Liver (tissue), 9 donors: ENCODE measurements around the gene KDM3A. TPM values are rescaled to one million over a fixed set of nuclear protein-coding genes. Genes with fewer than 3 reads are reported as not detected.

Source experiments
- DNase-seq: peaks from one replicate; pipeline ENCODE4 v3.0.0-alpha.2; 2017; ENCODE audit warnings: low spot score
- H3K27ac ChIP-seq, 2 donors: one replicate each; pipeline ENCODE4 v1.7.0; 2013; ENCODE audit warnings: inconsistent platforms in 2 of 2, low read length in 2 of 2, control low read depth in 1 of 2, low read depth in 1 of 2, mild to moderate bottlenecking in 1 of 2
- H3K27me3 ChIP-seq, 4 donors: one replicate each; pipeline versions ENCODE4 v1.6.1 to v1.7.0; 2013; ENCODE audit warnings: low read length in 3 of 4, inconsistent platforms in 1 of 4, mild to moderate bottlenecking in 1 of 4, moderate library complexity in 1 of 4; ENCODE audit not compliant: control insufficient read depth in 4 of 4, insufficient read depth in 4 of 4
- H3K36me3 ChIP-seq, 4 donors: one replicate each; pipeline versions ENCODE4 v1.6.1 to v1.7.0; 2013; ENCODE audit warnings: low read length in 3 of 4, mild to moderate bottlenecking in 3 of 4, low read depth in 1 of 4, moderate library complexity in 1 of 4; ENCODE audit not compliant: control insufficient read depth in 4 of 4, insufficient read depth in 3 of 4
- H3K4me1 ChIP-seq, 4 donors: one replicate each; pipeline versions ENCODE4 v1.6.1 to v1.7.0; 2013; ENCODE audit warnings: low read length in 3 of 4, mild to moderate bottlenecking in 3 of 4, moderate library complexity in 1 of 4; ENCODE audit not compliant: control insufficient read depth in 4 of 4, insufficient read depth in 4 of 4
- H3K4me3 ChIP-seq, 3 donors: one replicate each; pipeline versions ENCODE4 v1.6.1 to v1.7.0; 2013; ENCODE audit warnings: low read length in 3 of 3, control low read depth in 1 of 3, low read depth in 1 of 3, mild to moderate bottlenecking in 1 of 3
- H3K9ac ChIP-seq, 2 donors: one replicate each; pipeline ENCODE4 v1.7.0; 2013; ENCODE audit warnings: low read length in 2 of 2, mild to moderate bottlenecking in 2 of 2, moderate library complexity in 2 of 2, control low read depth in 1 of 2, low read depth in 1 of 2
- H3K9me3 ChIP-seq, 4 donors: one replicate each; pipeline versions ENCODE4 v1.6.1 to v1.7.0; 2013; ENCODE audit warnings: low read length in 3 of 4; ENCODE audit not compliant: control insufficient read depth in 4 of 4
- CTCF ChIP-seq: fragments of 150-350 bp; IDR thresholded peaks from 2 replicates; pipeline ENCODE4 v1.5.1; 2017; ENCODE audit warnings: improper control_type of control experiment, low read depth, low read length; ENCODE audit not compliant: missing input control
- EGR1 ChIP-seq, 2 donors: IDR thresholded peaks; 2 replicates each; pipeline ENCODE4 v1.6.1; 2016 to 2018; ENCODE audit warnings: antibody characterized with exemption in 2 of 2, low read depth in 2 of 2
- FOXA1 ChIP-seq: IDR thresholded peaks from 2 replicates; pipeline ENCODE4 v1.6.1; 2016; ENCODE audit warnings: antibody characterized with exemption
- JUND ChIP-seq, 2 donors: IDR thresholded peaks; 2 replicates each; pipeline ENCODE4 v1.6.1; 2016; ENCODE audit warnings: antibody characterized with exemption in 2 of 2
- NR2F2 ChIP-seq: IDR thresholded peaks from 2 replicates; pipeline ENCODE4 v1.6.1; 2016; ENCODE audit warnings: antibody characterized with exemption
- RAD21 ChIP-seq, 2 donors: IDR thresholded peaks; 2 replicates each; pipeline ENCODE4 v1.6.1; 2016; ENCODE audit warnings: antibody characterized with exemption in 2 of 2, mild to moderate bottlenecking in 2 of 2
- RXRA ChIP-seq, 2 donors: IDR thresholded peaks; 2 replicates each; pipeline ENCODE4 v1.6.1; 2017 to 2018; ENCODE audit warnings: antibody characterized with exemption in 2 of 2, mild to moderate bottlenecking in 1 of 2
- SP1 ChIP-seq: IDR thresholded peaks from 2 replicates; pipeline ENCODE4 v1.6.1; 2018; ENCODE audit warnings: antibody characterized with exemption, mild to moderate bottlenecking
- TAF1 ChIP-seq: conservative IDR thresholded peaks from 2 replicates; pipeline ENCODE4 v1.6.1; 2016; ENCODE audit warnings: antibody characterized with exemption, mild to moderate bottlenecking
- WGBS: extraction: QIAGEN DNeasy Blood & Tissue Kit; methylation state at CpG from one replicate; pipeline ENCODE4 v1.1.7; 2013; 5-methylcytosine and 5-hydroxymethylcytosine counted together
- polyA plus RNA-seq, 2 donors: library from polyadenylated mRNA; stranded (reverse) in 1 of 2; unstranded in 1 of 2; fragments of 200-250 nt in 1 of 2; fragments of >200 nt in 1 of 2; fragmentation: Nextera tagmentation in 1 of 2; extraction: Ambion mirVana in 1 of 2; gene quantifications; one replicate each; pipeline versions ENCODE4 v1.2.1 to v1.2.3, GENCODE V29; 2013 to 2015
- total RNA-seq, 2 donors: library from RNA; depleted of rRNA; stranded (reverse); fragments of >200 nt; gene quantifications; one replicate each; pipeline ENCODE4 v1.2.3, GENCODE V29; 2014
- TF ChIP-seq, protein P1 (sequence below): IDR thresholded peaks from 2 replicates; pipeline ENCODE4 v1.6.1; 2016; ENCODE audit warnings: antibody characterized with exemption
- TF ChIP-seq, protein P2 (sequence below): IDR thresholded peaks from 2 replicates; pipeline ENCODE4 v1.6.1; 2016; ENCODE audit warnings: antibody characterized with exemption
- TF ChIP-seq, protein P3 (sequence below): IDR thresholded peaks from 2 replicates; pipeline ENCODE4 v1.6.1; 2016; ENCODE audit warnings: antibody characterized with exemption
- donor health status: healthy.
- donor health status: healthy.
- donor health status: healthy.
- donor health status: healthy.
- donor health status: healthy.

Gene KDM3A
- total and polyA plus RNA-seq, 4 donors = 3.9 to 19.8 (median 8.3) TPM

DNA sequence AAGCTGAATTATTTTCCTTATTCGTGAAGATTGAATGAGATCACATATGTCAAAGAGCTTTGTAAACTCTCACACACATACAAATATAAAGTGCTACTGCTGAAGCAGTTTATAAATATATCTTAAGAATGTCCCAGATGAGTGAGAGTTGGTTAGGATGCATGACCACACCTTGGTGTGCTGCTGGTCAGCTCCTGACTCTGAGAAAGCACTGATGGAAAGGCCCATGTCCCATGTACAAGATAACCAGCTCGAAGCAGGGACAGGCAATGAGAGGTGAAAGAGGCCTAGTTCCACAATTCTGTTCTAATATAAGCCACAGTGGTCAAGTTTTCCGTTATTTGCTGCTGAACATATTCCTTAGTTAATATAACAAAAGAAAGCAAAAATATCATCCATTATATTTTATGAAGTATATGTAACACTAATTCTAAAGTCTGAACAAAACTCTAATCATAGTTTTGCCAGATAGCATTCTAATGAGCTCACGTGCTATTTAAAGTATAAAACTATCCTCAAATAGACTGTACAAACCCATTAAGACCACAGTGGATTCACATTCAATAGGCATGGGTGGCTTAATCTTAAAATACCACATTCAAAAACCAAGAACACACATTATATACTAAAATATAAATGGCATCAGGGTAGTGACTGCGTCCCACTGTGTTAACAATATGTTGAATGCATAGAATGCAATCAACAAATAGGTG lies 72.9 kb downstream of the KDM3A start:
- no peak overlapping the region for H3K9ac ChIP-seq
- H3K27me3 ChIP-seq = no peaks in the 10 kb centered on the region
- no peak for TF ChIP-seq SP1
- TF ChIP-seq, protein P1, sequence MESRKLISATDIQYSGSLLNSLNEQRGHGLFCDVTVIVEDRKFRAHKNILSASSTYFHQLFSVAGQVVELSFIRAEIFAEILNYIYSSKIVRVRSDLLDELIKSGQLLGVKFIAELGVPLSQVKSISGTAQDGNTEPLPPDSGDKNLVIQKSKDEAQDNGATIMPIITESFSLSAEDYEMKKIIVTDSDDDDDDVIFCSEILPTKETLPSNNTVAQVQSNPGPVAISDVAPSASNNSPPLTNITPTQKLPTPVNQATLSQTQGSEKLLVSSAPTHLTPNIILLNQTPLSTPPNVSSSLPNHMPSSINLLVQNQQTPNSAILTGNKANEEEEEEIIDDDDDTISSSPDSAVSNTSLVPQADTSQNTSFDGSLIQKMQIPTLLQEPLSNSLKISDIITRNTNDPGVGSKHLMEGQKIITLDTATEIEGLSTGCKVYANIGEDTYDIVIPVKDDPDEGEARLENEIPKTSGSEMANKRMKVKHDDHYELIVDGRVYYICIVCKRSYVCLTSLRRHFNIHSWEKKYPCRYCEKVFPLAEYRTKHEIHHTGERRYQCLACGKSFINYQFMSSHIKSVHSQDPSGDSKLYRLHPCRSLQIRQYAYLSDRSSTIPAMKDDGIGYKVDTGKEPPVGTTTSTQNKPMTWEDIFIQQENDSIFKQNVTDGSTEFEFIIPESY = no peak
- no peak for TF ChIP-seq CTCF
- TF ChIP-seq TAF1 = no peak
- TF ChIP-seq, protein P2, sequence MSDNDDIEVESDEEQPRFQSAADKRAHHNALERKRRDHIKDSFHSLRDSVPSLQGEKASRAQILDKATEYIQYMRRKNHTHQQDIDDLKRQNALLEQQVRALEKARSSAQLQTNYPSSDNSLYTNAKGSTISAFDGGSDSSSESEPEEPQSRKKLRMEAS = no peak
- TF ChIP-seq, protein P3, sequence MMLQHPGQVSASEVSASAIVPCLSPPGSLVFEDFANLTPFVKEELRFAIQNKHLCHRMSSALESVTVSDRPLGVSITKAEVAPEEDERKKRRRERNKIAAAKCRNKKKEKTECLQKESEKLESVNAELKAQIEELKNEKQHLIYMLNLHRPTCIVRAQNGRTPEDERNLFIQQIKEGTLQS = no peak
- TF ChIP-seq FOXA1 = no peak
- TF ChIP-seq RXRA (IDR thresholded peaks at IDR 0.05) = no peak
- TF ChIP-seq JUND (IDR thresholded peaks at IDR 0.05) = no peak
- TF ChIP-seq EGR1 (IDR thresholded peaks at IDR 0.05; ENCODE audit: low read depth in 2 of 2) = no peak
- no peak for TF ChIP-seq NR2F2
- no peak for TF ChIP-seq RAD21 (IDR thresholded peaks at IDR 0.05)
- H3K36me3 ChIP-seq = peaks cover 3 to 11% (median 9%) of the 10 kb centered on the region in 4 donors
- DNase-seq = no peak
- no peaks in the 10 kb centered on the region for H3K4me1 ChIP-seq
- WGBS = 88% methylated on average over 5 of the region's 5 CpGs
- H3K4me3 ChIP-seq = no peak overlapping the region
- no peak overlapping the region for H3K27ac ChIP-seq
- H3K9me3 ChIP-seq = no peaks in the 10 kb centered on the region

DNA sequence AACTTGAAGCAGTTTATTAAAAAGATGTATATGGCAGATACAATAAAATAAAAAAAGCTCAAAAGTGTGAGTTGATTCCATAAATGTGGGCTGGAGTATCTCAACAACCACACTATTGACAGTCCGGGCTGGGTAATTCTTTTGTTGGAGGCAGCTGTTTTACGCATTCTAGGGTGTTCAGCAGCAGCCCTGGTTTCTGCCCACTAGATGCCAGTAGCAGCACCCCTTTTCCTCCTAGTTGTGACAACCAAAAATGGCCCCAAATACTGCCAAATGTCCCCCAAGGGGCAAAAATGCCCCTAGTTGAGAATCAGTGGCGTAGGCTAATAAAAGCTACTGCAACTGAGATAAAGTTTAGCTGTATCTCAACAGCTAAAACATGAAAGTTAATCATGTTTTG lies 77.3 kb downstream of the KDM3A start:
- peaks cover 0 to 3% (median 0%) of the 10 kb centered on the region in 4 donors for H3K36me3 ChIP-seq
- no peak for DNase-seq
- TF ChIP-seq CTCF = peak; percentile 34
- TF ChIP-seq RAD21 (IDR thresholded peaks at IDR 0.05) = peak; percentile 70 to 80
- TF ChIP-seq TAF1 = no peak
- no peak overlapping the region for H3K4me3 ChIP-seq
- no peak overlapping the region for H3K27ac ChIP-seq
- no peaks in the 10 kb centered on the region for H3K9me3 ChIP-seq
- no peaks in the 10 kb centered on the region for H3K4me1 ChIP-seq
- WGBS = 93% methylated on average over 3 of the region's 3 CpGs
- H3K27me3 ChIP-seq = no peaks in the 10 kb centered on the region
- no peak overlapping the region for H3K9ac ChIP-seq
